ENCODE results near the gene LRP10. TPM values are rescaled to one million over a fixed set of nuclear protein-coding genes. Genes with fewer than 3 reads are reported as not detected.

Gene LRP10
- total and polyA plus RNA-seq, 2 of the 4 experiments (the other 2 are of a cell fraction), result 25.1 to 118 TPM

DNA sequence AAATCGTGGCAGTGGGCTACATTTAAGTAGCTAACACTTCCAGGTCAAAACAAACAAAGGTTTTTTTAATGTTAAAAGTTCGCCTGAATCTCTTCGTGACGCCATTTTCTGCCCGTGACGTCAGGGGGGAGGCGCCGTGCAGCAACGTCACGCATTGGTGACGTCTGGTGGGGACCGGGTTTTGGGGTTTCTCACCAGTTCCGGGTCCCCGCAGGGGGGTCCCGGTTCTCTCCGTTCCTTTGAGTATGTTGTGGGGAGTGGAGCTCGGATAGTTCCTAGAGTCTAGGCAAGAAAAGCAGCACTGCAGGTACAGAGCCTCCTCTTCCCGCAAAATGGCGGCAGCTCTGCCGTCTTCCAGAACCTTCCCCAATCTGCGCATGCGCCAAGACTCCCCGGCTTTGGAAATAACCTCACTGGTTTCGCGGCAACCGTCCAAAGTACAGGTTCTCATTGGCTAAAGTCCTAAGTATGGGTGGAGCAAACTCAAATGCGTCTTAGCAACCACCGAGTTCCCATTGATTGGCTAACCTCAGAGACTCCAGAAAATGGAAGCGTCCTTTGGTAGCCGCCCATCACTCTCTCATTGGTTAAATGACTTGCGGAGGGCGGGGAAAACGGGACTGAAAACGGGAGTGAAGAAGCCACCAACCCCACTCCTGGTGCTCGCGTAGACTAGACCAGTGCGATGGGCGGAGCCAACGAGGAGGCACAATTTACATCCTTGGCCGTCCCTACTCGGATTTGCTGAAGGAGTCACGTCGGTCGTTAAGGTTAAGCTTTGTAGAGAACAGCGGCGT, 47.5 kb downstream of the LRP10 start, which contains the start of gene RBM23:
Gene RBM23, minus strand, starts transcription at position 346 of the 797 bp plus-strand sequence.
- Histone ChIP-seq H3K9me1 (ENCODE audit: insufficient read depth, low read length) (peaks cover 5% of the 10 kb centered on the region), H3K27me3 (ENCODE audit: control insufficient read depth, insufficient read depth, low read length) (no peaks in the 10 kb centered on the region), H3K23ac (ENCODE audit: low read depth, low read length) (peak within 1 kb of the TSS; percentile 99), H4K8ac (ENCODE audit: low read depth in 2 of 2, low read length in 2 of 2) (peak within 1 kb of the TSS; percentile 77 to 97), H4K91ac (ENCODE audit: insufficient read depth, low read depth, low read length) (peak within 1 kb of the TSS; percentile 89), H4K5ac (ENCODE audit: low read depth, low read length) (peak within 1 kb of the TSS; percentile 92), H2AK9ac (replicated peaks; ENCODE audit: low read depth, low read length, poor library complexity) (peak within 1 kb of the TSS; percentile 92), H3K4ac (ENCODE audit: low read depth, low read length) (peak within 1 kb of the TSS; percentile 91), H3K79me1 (ENCODE audit: low read depth in 1 of 2, low read length in 2 of 2) (peaks cover 15 to 53% of the 10 kb centered on the region in 2 experiments), H3K14ac (replicated peaks; ENCODE audit: low read depth, low read length) (peak within 1 kb of the TSS; percentile 83), H2BK20ac (ENCODE audit: low read depth, low read length) (no peak within 1 kb of the TSS; the same call in 1 of the 2 replicates), H3K4me1 (ENCODE audit: control insufficient read depth, insufficient read depth, low read length) (peaks cover 9% of the 10 kb centered on the region), H3K36me3 (ENCODE audit: control insufficient read depth, insufficient read depth, low read length) (peaks cover 21% of the 10 kb centered on the region), H4K20me1 (ENCODE audit: insufficient read depth, low read length) (no peaks in the 10 kb centered on the region), H2BK15ac (ENCODE audit: low read depth, low read length) (peak within 1 kb of the TSS; percentile 62; the same call in 1 of the 3 replicates), H2BK5ac (ENCODE audit: low read depth, low read length, poor library complexity, severe bottlenecking) (peak within 1 kb of the TSS; percentile 83), H2AK5ac (ENCODE audit: low read depth, low read length) (peak within 1 kb of the TSS; percentile 99), H3K56ac (ENCODE audit: extremely low read depth, insufficient read depth, low read length) (peak within 1 kb of the TSS; percentile 94), H3K18ac (ENCODE audit: low read depth, low read length) (peak within 1 kb of the TSS; percentile 38), H3K4me3 (ENCODE audit: insufficient read depth, low read depth, low read length) (peak within 1 kb of the TSS; percentile 57), H3K9ac (ENCODE audit: low read depth, low read length) (peak within 1 kb of the TSS; percentile 95), H3K27ac (ENCODE audit: insufficient read depth, low read length) (peak within 1 kb of the TSS; percentile 82), H3K9me3 (ENCODE audit: control insufficient read depth, insufficient read depth, low read length) (no peaks in the 10 kb centered on the region), H3K4me2 (ENCODE audit: low read depth, low read length) (peak within 1 kb of the TSS; percentile 96), H2AFZ (replicated peaks; ENCODE audit: low read length, poor library complexity) (peak within 1 kb of the TSS; percentile 92), H2BK120ac (ENCODE audit: low read depth, low read length) (peak within 1 kb of the TSS; percentile 68)
- POLR2A ChIA-PET (ENCODE audit: unreplicated experiment), result interaction anchor here (0.6 kb wide), 1 partner anchor 283 kb away, joined by 3 read pairs; no protein-coding TSS in a partner anchor
- in situ Hi-C loops (cut with MboI; ENCODE audit: low sequenced_read_pairs) (no loop called here), dilution Hi-C loops (cut with HindIII; ENCODE audit: low sequenced_read_pairs, unreplicated experiment) (no loop called here), intact Hi-C loops (cut with micrococcal nuclease) (loop anchor here (1.0 to 5.0 kb wide), 2 partner anchors 47 to 82 kb away; partner anchors contain the start of gene MMP14)
- DNase-seq (peak; percentile 100), ATAC-seq (ENCODE audit: low read depth) (peak; percentile 97)
- BruUV-seq (replicated peaks), result no TSS peak
- CTCF ChIA-PET, result interaction anchor here (1.5 to 1.9 kb wide), 3 partner anchors 8 to 19 kb away, joined by 5 to 8 read pairs (median 5); partner anchors contain the start of gene PRMT5
- 0% methylated on average over 7 of the region's 46 CpGs; no CpG with 5 or more reads in 1 of the 2 experiments for WGBS, 2 experiments (ENCODE audit: extremely low coverage in 2 of 2, insufficient read length in 1 of 2)
- TF ChIP-seq, protein P1, sequence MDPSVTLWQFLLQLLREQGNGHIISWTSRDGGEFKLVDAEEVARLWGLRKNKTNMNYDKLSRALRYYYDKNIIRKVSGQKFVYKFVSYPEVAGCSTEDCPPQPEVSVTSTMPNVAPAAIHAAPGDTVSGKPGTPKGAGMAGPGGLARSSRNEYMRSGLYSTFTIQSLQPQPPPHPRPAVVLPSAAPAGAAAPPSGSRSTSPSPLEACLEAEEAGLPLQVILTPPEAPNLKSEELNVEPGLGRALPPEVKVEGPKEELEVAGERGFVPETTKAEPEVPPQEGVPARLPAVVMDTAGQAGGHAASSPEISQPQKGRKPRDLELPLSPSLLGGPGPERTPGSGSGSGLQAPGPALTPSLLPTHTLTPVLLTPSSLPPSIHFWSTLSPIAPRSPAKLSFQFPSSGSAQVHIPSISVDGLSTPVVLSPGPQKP (IDR thresholded peaks at IDR 0.05; ENCODE audit: borderline replicate concordance, low read depth, low read length), result no peak
- 0 out of 2 replicates have a peak, but pooled peaks have one; percentile 29 for TF ChIP-seq BHLHE40 (IDR thresholded peaks at IDR 0.05; ENCODE audit: low read depth, low read length)
- TF ChIP-seq MXI1 (IDR thresholded peaks at IDR 0.05; ENCODE audit: borderline replicate concordance, low read depth, low read length), result no peak
- peak; percentile 52; the same call in 1 of the 2 replicates for TF ChIP-seq MAZ (IDR thresholded peaks at IDR 0.05; ENCODE audit: borderline replicate concordance, low read depth, low read length)
- no peak for TF ChIP-seq MAFK (IDR thresholded peaks at IDR 0.05; ENCODE audit: low read depth, low read length)
- TF ChIP-seq CEBPB (IDR thresholded peaks at IDR 0.05; ENCODE audit: low read depth, low read length), result peak; percentile 80
- no peak for TF ChIP-seq CHD1 (IDR thresholded peaks at IDR 0.05; ENCODE audit: low read depth, low read length)
- TF ChIP-seq, protein P2, sequence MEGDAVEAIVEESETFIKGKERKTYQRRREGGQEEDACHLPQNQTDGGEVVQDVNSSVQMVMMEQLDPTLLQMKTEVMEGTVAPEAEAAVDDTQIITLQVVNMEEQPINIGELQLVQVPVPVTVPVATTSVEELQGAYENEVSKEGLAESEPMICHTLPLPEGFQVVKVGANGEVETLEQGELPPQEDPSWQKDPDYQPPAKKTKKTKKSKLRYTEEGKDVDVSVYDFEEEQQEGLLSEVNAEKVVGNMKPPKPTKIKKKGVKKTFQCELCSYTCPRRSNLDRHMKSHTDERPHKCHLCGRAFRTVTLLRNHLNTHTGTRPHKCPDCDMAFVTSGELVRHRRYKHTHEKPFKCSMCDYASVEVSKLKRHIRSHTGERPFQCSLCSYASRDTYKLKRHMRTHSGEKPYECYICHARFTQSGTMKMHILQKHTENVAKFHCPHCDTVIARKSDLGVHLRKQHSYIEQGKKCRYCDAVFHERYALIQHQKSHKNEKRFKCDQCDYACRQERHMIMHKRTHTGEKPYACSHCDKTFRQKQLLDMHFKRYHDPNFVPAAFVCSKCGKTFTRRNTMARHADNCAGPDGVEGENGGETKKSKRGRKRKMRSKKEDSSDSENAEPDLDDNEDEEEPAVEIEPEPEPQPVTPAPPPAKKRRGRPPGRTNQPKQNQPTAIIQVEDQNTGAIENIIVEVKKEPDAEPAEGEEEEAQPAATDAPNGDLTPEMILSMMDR (conservative IDR thresholded peaks at IDR 0.05; ENCODE audit: low read depth, low read length), result no peak
- TF ChIP-seq RFX5 (IDR thresholded peaks at IDR 0.05; ENCODE audit: low read depth, low read length), result peak; percentile 71
- TF ChIP-seq, protein P3, sequence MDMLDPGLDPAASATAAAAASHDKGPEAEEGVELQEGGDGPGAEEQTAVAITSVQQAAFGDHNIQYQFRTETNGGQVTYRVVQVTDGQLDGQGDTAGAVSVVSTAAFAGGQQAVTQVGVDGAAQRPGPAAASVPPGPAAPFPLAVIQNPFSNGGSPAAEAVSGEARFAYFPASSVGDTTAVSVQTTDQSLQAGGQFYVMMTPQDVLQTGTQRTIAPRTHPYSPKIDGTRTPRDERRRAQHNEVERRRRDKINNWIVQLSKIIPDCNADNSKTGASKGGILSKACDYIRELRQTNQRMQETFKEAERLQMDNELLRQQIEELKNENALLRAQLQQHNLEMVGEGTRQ (IDR thresholded peaks at IDR 0.05; ENCODE audit: low read depth, low read length), result no peak
- TF ChIP-seq SMC3 (IDR thresholded peaks at IDR 0.05; ENCODE audit: low read depth, low read length), result no peak
- TF ChIP-seq POLR2A (IDR thresholded peaks at IDR 0.05; ENCODE audit: low read depth, low read length), result peak; percentile 88
- no peak for TF ChIP-seq NFE2L2 (IDR thresholded peaks at IDR 0.05; ENCODE audit: low read depth, low read length)
